ENCODE results near the gene MKX.

MKX gene

GRCh38 chr10:27771231-27771630 lies 25.6 kb upstream of the MKX start:
- TF ChIP-seq, protein P1, sequence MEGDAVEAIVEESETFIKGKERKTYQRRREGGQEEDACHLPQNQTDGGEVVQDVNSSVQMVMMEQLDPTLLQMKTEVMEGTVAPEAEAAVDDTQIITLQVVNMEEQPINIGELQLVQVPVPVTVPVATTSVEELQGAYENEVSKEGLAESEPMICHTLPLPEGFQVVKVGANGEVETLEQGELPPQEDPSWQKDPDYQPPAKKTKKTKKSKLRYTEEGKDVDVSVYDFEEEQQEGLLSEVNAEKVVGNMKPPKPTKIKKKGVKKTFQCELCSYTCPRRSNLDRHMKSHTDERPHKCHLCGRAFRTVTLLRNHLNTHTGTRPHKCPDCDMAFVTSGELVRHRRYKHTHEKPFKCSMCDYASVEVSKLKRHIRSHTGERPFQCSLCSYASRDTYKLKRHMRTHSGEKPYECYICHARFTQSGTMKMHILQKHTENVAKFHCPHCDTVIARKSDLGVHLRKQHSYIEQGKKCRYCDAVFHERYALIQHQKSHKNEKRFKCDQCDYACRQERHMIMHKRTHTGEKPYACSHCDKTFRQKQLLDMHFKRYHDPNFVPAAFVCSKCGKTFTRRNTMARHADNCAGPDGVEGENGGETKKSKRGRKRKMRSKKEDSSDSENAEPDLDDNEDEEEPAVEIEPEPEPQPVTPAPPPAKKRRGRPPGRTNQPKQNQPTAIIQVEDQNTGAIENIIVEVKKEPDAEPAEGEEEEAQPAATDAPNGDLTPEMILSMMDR (IDR thresholded peaks at IDR 0.05; ENCODE audit: low read depth, low read length), result no peak
- H3K4me3 ChIP-seq (ENCODE audit: low read depth, low read length), result no peak overlapping the region

DNA sequence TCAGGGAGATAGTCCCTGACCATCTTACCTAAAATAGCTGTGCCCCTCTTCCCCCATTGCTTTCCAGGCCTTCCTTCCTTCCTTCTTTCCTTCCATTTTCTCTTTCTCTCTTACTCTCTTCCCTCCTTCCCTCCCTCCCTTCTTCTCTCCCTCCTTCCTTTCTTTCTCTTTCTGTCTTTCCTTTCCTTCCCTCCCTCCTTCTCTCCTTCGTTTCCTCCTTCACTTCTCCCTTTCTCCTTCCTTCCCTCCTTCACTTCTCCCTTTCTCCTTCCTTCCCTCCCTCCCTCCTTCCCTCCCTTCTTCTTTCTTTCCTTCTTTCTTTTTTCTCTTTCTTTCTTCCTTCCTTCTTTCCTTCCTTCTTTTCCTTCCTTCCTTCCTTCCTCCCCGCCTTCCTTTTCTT lies 24.6 kb upstream of the MKX start:
- H3K4me3 ChIP-seq (ENCODE audit: low read depth, low read length), result no peak overlapping the region
- TF ChIP-seq, protein P1 (IDR thresholded peaks at IDR 0.05; ENCODE audit: low read depth, low read length), result no peak

DNA sequence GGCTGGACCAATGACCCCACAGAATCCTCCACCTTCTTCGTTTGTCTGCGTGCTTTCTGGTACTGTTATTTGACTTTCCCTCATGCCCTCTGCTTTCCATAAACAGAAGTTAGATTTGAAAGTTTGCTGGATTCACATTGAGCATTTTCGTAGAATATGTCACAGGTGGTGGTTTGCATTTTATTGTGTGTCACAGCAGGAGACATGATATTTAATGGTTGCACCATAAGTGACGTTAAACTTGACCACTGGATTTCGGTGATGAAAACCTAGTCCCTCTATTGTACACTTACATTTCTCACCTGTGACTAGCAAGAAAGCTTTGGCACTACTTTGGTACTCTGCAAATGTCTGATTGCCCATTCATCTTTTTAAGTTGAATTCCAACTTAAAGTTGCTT lies 15.2 kb upstream of the MKX start:
- no peak overlapping the region for H3K4me3 ChIP-seq (ENCODE audit: low read depth, low read length)
- TF ChIP-seq, protein P1 (IDR thresholded peaks at IDR 0.05; ENCODE audit: low read depth, low read length), result no peak

DNA sequence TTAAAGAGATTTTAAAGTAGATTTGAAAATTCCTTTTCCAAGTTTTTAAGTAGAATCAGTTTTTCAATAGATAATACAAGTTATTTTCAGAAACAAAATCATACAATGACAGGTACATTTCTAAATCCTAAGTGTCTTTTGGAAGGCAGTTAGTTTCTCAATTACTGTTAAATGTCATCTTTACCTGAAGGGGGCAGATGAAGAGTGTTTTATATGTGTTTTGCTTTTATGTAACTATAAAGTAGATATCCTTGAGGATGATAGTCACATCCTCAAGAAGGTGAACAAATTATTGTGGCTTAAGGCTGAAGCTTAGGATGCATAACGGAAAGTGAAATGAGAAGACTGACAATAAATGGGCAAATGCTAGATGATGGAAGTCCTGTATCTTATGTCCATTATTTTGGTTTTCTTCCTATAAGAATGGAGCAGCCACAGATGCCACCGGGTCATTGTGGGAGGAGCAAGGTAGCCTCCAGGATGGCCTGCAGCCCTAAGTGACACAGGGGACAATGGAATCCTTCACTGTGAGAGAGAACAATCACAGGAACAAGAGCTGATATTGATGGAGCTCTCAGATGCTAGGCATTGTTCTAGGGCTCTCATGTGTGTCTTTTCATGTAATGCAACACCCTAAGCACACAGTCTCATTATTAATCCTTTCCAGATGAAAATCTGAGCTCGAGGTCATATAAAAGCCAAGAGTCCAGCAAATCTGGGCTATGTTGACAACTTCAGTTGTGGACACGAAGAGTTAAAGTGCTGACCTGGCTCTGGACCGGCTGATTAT lies 14.1 kb upstream of the MKX start:
- no peak overlapping the region for H3K4me3 ChIP-seq (ENCODE audit: low read depth, low read length)
- TF ChIP-seq, protein P1 (IDR thresholded peaks at IDR 0.05; ENCODE audit: low read depth, low read length), result no peak

- H3K4me3 ChIP-seq (ENCODE audit: low read depth, low read length), result no peak overlapping the region
- TF ChIP-seq, protein P1 (IDR thresholded peaks at IDR 0.05; ENCODE audit: low read depth, low read length), result no peak
Measured at GRCh38 chr10:27752673-27753237, 7.1 kb upstream of the MKX start.

DNA sequence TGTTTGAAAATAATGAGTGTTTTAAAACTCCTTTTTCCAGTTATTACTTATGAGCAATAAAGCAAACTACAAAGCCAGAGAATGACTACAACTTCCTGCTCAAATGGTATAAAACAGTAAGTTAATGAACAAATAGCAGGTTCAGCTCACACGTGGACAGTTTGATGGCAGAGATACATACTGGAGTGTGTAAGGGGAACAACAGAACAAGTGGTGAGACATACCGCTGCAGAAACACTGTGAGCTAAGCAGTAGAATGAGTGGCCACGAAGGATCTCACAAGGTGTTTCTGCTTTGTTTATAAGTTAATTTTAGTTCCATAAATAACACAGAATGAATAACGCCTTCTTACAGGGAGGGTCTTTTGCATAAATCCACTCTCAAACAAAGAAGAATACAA lies 3.0 kb upstream of the MKX start:
- TF ChIP-seq, protein P1 (IDR thresholded peaks at IDR 0.05; ENCODE audit: low read depth, low read length), result no peak
- H3K4me3 ChIP-seq (ENCODE audit: low read depth, low read length), result no peak overlapping the region

DNA sequence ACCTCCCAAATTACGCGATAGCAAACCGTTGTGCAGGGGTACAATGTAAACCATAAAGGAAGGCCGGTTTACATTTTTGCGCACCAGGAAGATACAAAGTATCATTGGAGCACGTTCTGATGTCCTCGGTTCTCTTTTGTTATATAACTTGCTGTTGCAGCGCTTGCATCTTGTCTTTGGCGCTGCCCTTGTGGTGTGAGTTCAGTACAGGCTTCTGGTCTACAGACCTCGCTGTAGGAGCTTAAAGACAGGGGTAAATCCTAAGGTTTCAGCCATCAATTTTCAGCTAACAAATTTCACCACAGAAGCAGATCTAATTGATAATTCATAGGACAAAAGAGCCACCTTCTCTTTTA lies 1.5 kb upstream of the MKX start:
- TF ChIP-seq, protein P1 (IDR thresholded peaks at IDR 0.05; ENCODE audit: low read depth, low read length), result no peak
- no peak overlapping the region for H3K4me3 ChIP-seq (ENCODE audit: low read depth, low read length)

Data from WI38 (cell line).